A673 (cell line): ENCODE data around the gene COL4A3. TPM values are rescaled to one million over a fixed set of nuclear protein-coding genes. Genes with fewer than 3 reads are reported as not detected.
A peak's percentile ranks its signal among the peaks of the same experiment; 100 is the strongest.

ENCODE experiments used
- BruUV-seq: library from RNA; stranded (reverse); fragments of 400-500 nt; replicated peaks from 2 replicates; lab custom pipeline; 2021; lab: Mats Ljungman, UMichigan
- CTCF ChIA-PET: fragments of 300-600 bp; sonication (Branson Sonifier 250); formaldehyde crosslinking; loops from one replicate; lab custom pipeline; 2022; ENCODE audit warnings: antibody characterized with exemption; lab: Charles Lee
- POLR2A ChIA-PET: fragments of 300-600 bp; sonication (Branson Sonifier 250); formaldehyde crosslinking; loops from one replicate; lab custom pipeline; 2022; ENCODE audit warnings: antibody characterized with exemption; ENCODE audit not compliant: low non-redundant PET; lab: Charles Lee
- DNase-seq: peaks from one replicate; pipeline ENCODE4 v3.0.0-alpha.2; 2015; ENCODE audit warnings: low spot score
- H3K27ac ChIP-seq: fragments of 200-600 bp; sonication (generic); 2 replicates; pipeline ENCODE4 v1.5.1; 2016; ENCODE audit warnings: mixed run types, low read depth, mild to moderate bottlenecking, mixed read lengths, antibody characterized with exemption, low read length; ENCODE audit not compliant: poor library complexity, severe bottlenecking
- H3K27me3 ChIP-seq: fragments of 200-600 bp; sonication (generic); replicated peaks from 2 replicates; pipeline ENCODE4 v1.6.1; 2017; ENCODE audit warnings: mixed run types, low read depth, mild to moderate bottlenecking, mixed read lengths, antibody characterized with exemption, low read length; ENCODE audit not compliant: insufficient read depth, poor library complexity
- H3K36me3 ChIP-seq: fragments of 200-600 bp; sonication (generic); 2 replicates; pipeline ENCODE4 v1.6.1; 2016; ENCODE audit warnings: mixed run types, mild to moderate bottlenecking, mixed read lengths, antibody characterized with exemption, low read length; ENCODE audit not compliant: insufficient read depth, poor library complexity, severe bottlenecking
- H3K4me1 ChIP-seq: fragments of 200-600 bp; sonication (generic); 2 replicates; pipeline ENCODE4 v1.6.1; 2017; ENCODE audit warnings: mixed run types, mild to moderate bottlenecking, mixed read lengths, antibody characterized with exemption, low read length; ENCODE audit not compliant: insufficient read depth, poor library complexity, severe bottlenecking
- H3K4me3 ChIP-seq: fragments of 200-600 bp; sonication (generic); 2 replicates; pipeline ENCODE4 v1.5.1; 2016; ENCODE audit warnings: low read depth, mixed run types, mild to moderate bottlenecking, mixed read lengths, low read length; ENCODE audit not compliant: poor library complexity, severe bottlenecking
- H3K9me3 ChIP-seq: fragments of 200-600 bp; sonication (generic); 2 replicates; pipeline ENCODE4 v1.6.1; 2016; ENCODE audit warnings: mixed run types, low read depth, mild to moderate bottlenecking, mixed read lengths, antibody characterized with exemption, low read length; ENCODE audit not compliant: poor library complexity, severe bottlenecking
- CTCF ChIP-seq: fragments of 300-800, 200-600 bp; sonication (generic); conservative IDR thresholded peaks from 2 replicates; pipeline ENCODE4 v1.5.1; 2017; ENCODE audit warnings: low read depth, mild to moderate bottlenecking, antibody characterized with exemption, low read length, moderate library complexity, mixed read lengths
- EZH2 ChIP-seq: fragments of 200-600 bp; sonication (generic); IDR thresholded peaks from 2 replicates; pipeline ENCODE4 v1.6.1; 2017; ENCODE audit warnings: borderline replicate concordance, low read depth, mild to moderate bottlenecking, mixed read lengths, antibody characterized with exemption, low read length; ENCODE audit not compliant: poor library complexity, severe bottlenecking
- intact Hi-C: fragments of 100-400 bp; cut with micrococcal nuclease; formaldehyde crosslinking; loops from one replicate; pipeline ENCODE4 v1.10.0; 2022; ENCODE audit not compliant: unreplicated experiment
- total RNA-seq: library from RNA; stranded (reverse); gene quantifications from 2 replicates; pipeline ENCODE4 v1.2.3, GENCODE V29; 2021

The COL4A3 gene
- total RNA-seq, 1 experiment from 2014 or later = not detected

- Histone ChIP-seq H3K27ac (no peak overlapping the region), H3K4me3 (no peak overlapping the region), H3K9me3 (no peaks in the 10 kb centered on the region), H3K36me3 (peaks cover 35% of the 10 kb centered on the region), H3K4me1 (peaks cover 11% of the 10 kb centered on the region), H3K27me3 (no peaks in the 10 kb centered on the region)
- DNase-seq = no peak
- TF ChIP-seq EZH2 = no peak
- no peak for TF ChIP-seq CTCF
- POLR2A ChIA-PET = no interaction called here
- BruUV-seq = no TSS peak
- CTCF ChIA-PET = no interaction called here
- intact Hi-C loops = no loop called here
These were observed 195.9 kb downstream of the COL4A3 start for GRCh38 chr2:227360351-227360750.

GRCh38 chr2:227363756-227364155 is 199.3 kb downstream of the COL4A3 start:
- Histone ChIP-seq H3K27me3 (no peaks in the 10 kb centered on the region), H3K27ac (no peak overlapping the region), H3K4me1 (peaks cover 25% of the 10 kb centered on the region), H3K9me3 (no peaks in the 10 kb centered on the region), H3K36me3 (peaks cover 7% of the 10 kb centered on the region), H3K4me3 (no peak overlapping the region)
- no TSS peak for BruUV-seq
- TF ChIP-seq CTCF (peak; percentile 57), EZH2 (no peak)
- intact Hi-C loops = no loop called here
- ChIA-PET POLR2A (no interaction called here), CTCF (no interaction called here)
- DNase-seq = peak; percentile 43

Other genes with a start within 250 kb of the COL4A3 start
- 0.11 TPM in 1 of 2 replicates, not detected in the other for gene COL4A4, start 419 bp upstream of the COL4A3 start, total RNA-seq
- gene MFF, start 160.6 kb downstream of the COL4A3 start, total RNA-seq = 113 and 116 TPM in 2 replicates
- gene TM4SF20, start 214.7 kb downstream of the COL4A3 start, total RNA-seq = not detected in 2 replicates
- gene SCYGR1, start 223.3 kb downstream of the COL4A3 start, total RNA-seq = not detected in 2 replicates